Uterus (tissue), 4 donors: ENCODE data around the gene SLC25A26. TPM values are rescaled to one million over a fixed set of nuclear protein-coding genes. Genes with fewer than 3 reads are reported as not detected.

Source experiments
- DNase-seq, 2 donors: peaks; one replicate each; pipeline ENCODE4 v3.0.0-alpha.2; 2019 to 2020
- H3K27ac ChIP-seq, 2 donors: fragments of 200-600 bp; sonication (generic); 1 replicate in 1 of 2; 2 replicates in 1 of 2; pipeline ENCODE4 v1.5.1; 2016 to 2018
- H3K27me3 ChIP-seq, 2 donors: fragments of 200-600 bp; sonication (generic); one replicate each; pipeline ENCODE4 v1.5.1; 2018 to 2019; ENCODE audit warnings: control low read depth in 1 of 2
- H3K36me3 ChIP-seq, 2 donors: fragments of 200-600 bp; sonication (generic); one replicate each; pipeline ENCODE4 v1.5.1; 2019; ENCODE audit warnings: control low read depth in 1 of 2
- H3K4me1 ChIP-seq, 2 donors: fragments of 200-600 bp; sonication (generic); one replicate each; pipeline ENCODE4 v1.5.1; 2018 to 2019; ENCODE audit warnings: control low read depth in 1 of 2
- H3K4me3 ChIP-seq, 2 donors: fragments of 200-600 bp; sonication (generic); 1 replicate in 1 of 2; 2 replicates in 1 of 2; pipeline ENCODE4 v1.5.1; 2018 to 2019; ENCODE audit warnings: mild to moderate bottlenecking in 1 of 2
- H3K9me3 ChIP-seq, 2 donors: fragments of 200-600 bp; sonication (generic); one replicate each; pipeline ENCODE4 v1.5.1; 2019; ENCODE audit warnings: control low read depth in 1 of 2
- POLR2A ChIP-seq, 2 donors: fragments of 450-650 bp; IDR thresholded peaks; one replicate each; pipeline ENCODE4 v1.6.1; 2016; ENCODE audit warnings: antibody characterized with exemption in 2 of 2, mild to moderate bottlenecking in 1 of 2, moderate library complexity in 1 of 2
- intact Hi-C: fragments of 100-400 bp; cut with DNase I; formaldehyde crosslinking; loops from one replicate; pipeline ENCODE4 v1.15.1; 2023; ENCODE audit warnings: low total_unique reads
- total RNA-seq, 4 donors: library from RNA; depleted of rRNA in 3 of 4; stranded (reverse); fragments of >200 nt in 3 of 4; gene quantifications; one replicate each; pipeline versions ENCODE4 v1.1.0 to v1.2.4, GENCODE V29; 2014 to 2023
- TF ChIP-seq, protein P1 (sequence below), 4 experiments: fragments of 200-600 bp in 2 of 4; fragments of 450-650 bp in 2 of 4; sonication (generic) in 2 of 4; IDR thresholded peaks; one replicate each; pipeline ENCODE4 v1.5.1; 2016 to 2019; ENCODE audit warnings: antibody characterized with exemption in 4 of 4, mild to moderate bottlenecking in 2 of 4, moderate library complexity in 1 of 4
- donor health status: DM: yes; HTN: yes; CAD: no.

Gene SLC25A26
- total RNA-seq, 4 donors from 2014 or later, result 10.6 to 24.9 (median 17.8) TPM

GRCh38 chr3:66344848-66345578 lies 124.2 kb downstream of the SLC25A26 start:
- TF ChIP-seq, protein P1, sequence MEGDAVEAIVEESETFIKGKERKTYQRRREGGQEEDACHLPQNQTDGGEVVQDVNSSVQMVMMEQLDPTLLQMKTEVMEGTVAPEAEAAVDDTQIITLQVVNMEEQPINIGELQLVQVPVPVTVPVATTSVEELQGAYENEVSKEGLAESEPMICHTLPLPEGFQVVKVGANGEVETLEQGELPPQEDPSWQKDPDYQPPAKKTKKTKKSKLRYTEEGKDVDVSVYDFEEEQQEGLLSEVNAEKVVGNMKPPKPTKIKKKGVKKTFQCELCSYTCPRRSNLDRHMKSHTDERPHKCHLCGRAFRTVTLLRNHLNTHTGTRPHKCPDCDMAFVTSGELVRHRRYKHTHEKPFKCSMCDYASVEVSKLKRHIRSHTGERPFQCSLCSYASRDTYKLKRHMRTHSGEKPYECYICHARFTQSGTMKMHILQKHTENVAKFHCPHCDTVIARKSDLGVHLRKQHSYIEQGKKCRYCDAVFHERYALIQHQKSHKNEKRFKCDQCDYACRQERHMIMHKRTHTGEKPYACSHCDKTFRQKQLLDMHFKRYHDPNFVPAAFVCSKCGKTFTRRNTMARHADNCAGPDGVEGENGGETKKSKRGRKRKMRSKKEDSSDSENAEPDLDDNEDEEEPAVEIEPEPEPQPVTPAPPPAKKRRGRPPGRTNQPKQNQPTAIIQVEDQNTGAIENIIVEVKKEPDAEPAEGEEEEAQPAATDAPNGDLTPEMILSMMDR (IDR thresholded peaks at IDR 0.05), result no peak
- TF ChIP-seq POLR2A (IDR thresholded peaks at IDR 0.05), result no peak
- no peak for DNase-seq
- H3K27me3 ChIP-seq, result no peaks in the 10 kb centered on the region
- H3K36me3 ChIP-seq, result no peaks in the 10 kb centered on the region
- no peak overlapping the region for H3K4me3 ChIP-seq
- H3K27ac ChIP-seq, result no peak overlapping the region
- no peaks in the 10 kb centered on the region for H3K4me1 ChIP-seq
- intact Hi-C loops, result no loop called here
- peaks cover 0 to 3% of the 10 kb centered on the region in 2 donors for H3K9me3 ChIP-seq

DNA sequence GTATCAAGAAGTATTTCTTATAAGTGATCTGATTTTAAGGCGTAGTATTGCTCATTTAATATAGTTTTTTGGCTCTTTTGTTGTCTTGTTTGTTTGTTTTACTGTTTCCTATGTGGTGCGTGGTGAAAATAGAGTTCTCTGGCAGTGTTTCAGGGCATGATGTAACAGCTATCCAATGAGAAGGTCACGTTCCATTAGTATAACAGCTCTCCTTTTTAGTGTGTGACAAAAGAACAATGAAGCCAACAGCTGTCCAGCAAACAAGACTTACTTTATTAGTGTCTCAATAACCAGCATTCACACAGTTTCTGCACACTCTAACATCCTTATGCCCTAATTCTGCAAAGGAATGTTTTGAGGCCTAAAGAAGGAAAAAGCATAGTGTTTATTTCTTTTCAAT lies 127.9 kb downstream of the SLC25A26 start:
- no peaks in the 10 kb centered on the region for H3K36me3 ChIP-seq
- H3K4me1 ChIP-seq, result no peaks in the 10 kb centered on the region
- H3K4me3 ChIP-seq, result no peak overlapping the region
- DNase-seq, result no peak
- H3K9me3 ChIP-seq, result peaks cover 0 to 3% of the 10 kb centered on the region in 2 donors
- no peak for TF ChIP-seq POLR2A (IDR thresholded peaks at IDR 0.05)
- TF ChIP-seq, protein P1 (IDR thresholded peaks at IDR 0.05), result no peak
- intact Hi-C loops, result no loop called here
- H3K27ac ChIP-seq, result no peak overlapping the region
- no peaks in the 10 kb centered on the region for H3K27me3 ChIP-seq

- H3K4me3 ChIP-seq, result no peak overlapping the region
These were observed 129.8 kb downstream of the SLC25A26 start for GRCh38 chr3:66350601-66351000.

GRCh38 chr3:66353039-66353438 lies 132.2 kb downstream of the SLC25A26 start:
- DNase-seq, result no peak
- H3K9me3 ChIP-seq, result no peaks in the 10 kb centered on the region
- H3K27me3 ChIP-seq, result no peaks in the 10 kb centered on the region
- H3K27ac ChIP-seq, result no peak overlapping the region
- no peaks in the 10 kb centered on the region for H3K36me3 ChIP-seq
- TF ChIP-seq POLR2A (IDR thresholded peaks at IDR 0.05), result no peak
- TF ChIP-seq, protein P1 (IDR thresholded peaks at IDR 0.05), result no peak
- no peaks in the 10 kb centered on the region for H3K4me1 ChIP-seq
- no peak overlapping the region for H3K4me3 ChIP-seq
- intact Hi-C loops, result no loop called here

More at GRCh38 chr3:66350601-66351000, 129.8 kb downstream of the SLC25A26 start:
- peaks cover 0 to 3% of the 10 kb centered on the region in 2 donors for H3K9me3 ChIP-seq
- intact Hi-C loops, result no loop called here
- no peaks in the 10 kb centered on the region for H3K36me3 ChIP-seq
- no peak for DNase-seq
- H3K4me1 ChIP-seq, result no peaks in the 10 kb centered on the region
- H3K27ac ChIP-seq, result no peak overlapping the region
- TF ChIP-seq, protein P1 (IDR thresholded peaks at IDR 0.05), result no peak
- no peak for TF ChIP-seq POLR2A (IDR thresholded peaks at IDR 0.05)
- no peaks in the 10 kb centered on the region for H3K27me3 ChIP-seq

DNA sequence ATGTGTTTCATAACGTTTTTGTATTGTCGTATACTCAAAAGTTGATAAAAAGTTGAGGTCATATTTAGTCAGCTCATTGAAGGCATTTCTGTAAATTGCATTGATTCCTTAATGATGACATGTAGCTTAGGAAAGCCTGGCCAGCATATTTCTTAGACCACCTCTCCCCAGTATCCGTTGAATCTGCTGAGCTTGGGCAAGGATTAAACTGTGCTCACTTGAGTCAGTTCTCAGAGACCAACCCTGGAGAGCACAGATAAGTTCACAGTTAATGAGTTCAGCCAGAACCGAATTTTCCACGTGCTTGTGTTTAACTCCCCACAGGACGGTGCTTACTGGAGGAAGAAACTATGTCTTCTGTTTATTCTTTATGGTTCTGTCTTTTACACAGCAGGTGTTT lies 132.7 kb downstream of the SLC25A26 start:
- H3K27ac ChIP-seq, result peak overlapping the region in 1 of 2 donors; percentile 2
- TF ChIP-seq POLR2A (IDR thresholded peaks at IDR 0.05), result no peak
- TF ChIP-seq, protein P1 (IDR thresholded peaks at IDR 0.05), result no peak

More for the DNA sequence above, 132.7 kb downstream of the SLC25A26 start:
- no peaks in the 10 kb centered on the region for H3K36me3 ChIP-seq
- H3K4me3 ChIP-seq, result no peak overlapping the region
- no peak for DNase-seq
- H3K27me3 ChIP-seq, result no peaks in the 10 kb centered on the region
- H3K9me3 ChIP-seq, result no peaks in the 10 kb centered on the region
- intact Hi-C loops, result no loop called here
- H3K4me1 ChIP-seq, result no peaks in the 10 kb centered on the region
